K562 (cell line): ENCODE measurements around the gene CSNK1A1. TPM values are rescaled to one million over a fixed set of nuclear protein-coding genes. Genes with fewer than 3 reads are reported as not detected.
A peak's percentile ranks its signal among the peaks of the same experiment; 100 is the strongest.

ENCODE experiments used
- ATF4 ChIP-seq: fragments of 450-650 bp; formaldehyde crosslinking; IDR thresholded peaks from 2 replicates; pipeline ENCODE4 v1.4.0; 2022; ENCODE audit warnings: mild to moderate bottlenecking, moderate library complexity
- HCFC1 ChIP-seq: IDR thresholded peaks from 2 replicates; pipeline ENCODE4 v1.6.1; 2012; ENCODE audit warnings: low read depth, low read length, improper control_type of control experiment
- MAFF ChIP-seq: IDR thresholded peaks from 2 replicates; pipeline ENCODE4 v1.6.1; 2012; ENCODE audit warnings: low read length, improper control_type of control experiment
- MAFG ChIP-seq: fragments of 450-650 bp; conservative IDR thresholded peaks from 2 replicates; pipeline ENCODE4 v1.6.1; 2016; ENCODE audit warnings: missing genetic modification characterization, missing compliant biosample characterization
- MAFK ChIP-seq: IDR thresholded peaks from 2 replicates; pipeline ENCODE4 v1.6.1; 2011; ENCODE audit warnings: low read length, improper control_type of control experiment
- MEIS2 ChIP-seq: fragments of 450-650 bp; IDR thresholded peaks from 2 replicates; pipeline ENCODE4 v1.6.1; 2014; ENCODE audit warnings: mild to moderate bottlenecking; ENCODE audit not compliant: partially characterized antibody
- PATZ1 ChIP-seq: fragments of 250-450 bp; sonication (Bioruptor Pico); IDR thresholded peaks from 2 replicates; pipeline ENCODE4 v1.5.0; 2020; ENCODE audit warnings: mild to moderate bottlenecking, borderline replicate concordance
- TCF15 ChIP-seq: fragments of 250-450 bp; sonication (Bioruptor Pico); IDR thresholded peaks from 2 replicates; pipeline ENCODE4 v1.8.0; 2022; ENCODE audit warnings: moderate library complexity, mild to moderate bottlenecking, inconsistent platforms
- TCF3 ChIP-seq: sonication (generic); formaldehyde crosslinking; IDR thresholded peaks from 2 replicates; pipeline ENCODE4 v1.4.0; 2020; ENCODE audit warnings: mild to moderate bottlenecking, missing genetic modification reagents
- TEAD4 ChIP-seq, 2 experiments: sonication (generic) in 1 of 2; formaldehyde crosslinking in 1 of 2; IDR thresholded peaks; 2 replicates each; pipeline versions ENCODE4 v1.6.1 to v1.8.0; 2012 to 2022; ENCODE audit warnings: borderline replicate concordance in 1 of 2, inconsistent platforms in 1 of 2, low read length in 1 of 2, mild to moderate bottlenecking in 1 of 2, missing genetic modification reagents in 1 of 2
- ZNF133 ChIP-seq: fragments of 250-450 bp; sonication (Bioruptor Pico); IDR thresholded peaks from 2 replicates; pipeline ENCODE4 v1.4.0; 2020; ENCODE audit warnings: mild to moderate bottlenecking
- ZNF140 ChIP-seq: fragments of 250-450 bp; sonication (Bioruptor Pico); IDR thresholded peaks from 2 replicates; pipeline ENCODE4 v1.8.0; 2021; ENCODE audit warnings: moderate library complexity, mild to moderate bottlenecking, inconsistent platforms
- polyA plus RNA-seq, 8 experiments: library from polyadenylated mRNA; depleted of rRNA in 4 of 8; stranded (reverse) in 5 of 8; unstranded in 3 of 8; fragments of >200 nt; fragmentation: Nextera tagmentation in 2 of 8; fragmentation: Illumina TruSeq in 1 of 8; extraction: Ambion mirVana in 2 of 8; extraction: Trizol in 1 of 8; gene quantifications; 2 replicates each; pipeline versions ENCODE4 v1.2.1 to v1.2.3, GENCODE V29; 2011 to 2014; ENCODE audit warnings: inconsistent platforms in 1 of 8, missing spikeins in 1 of 8
- total RNA-seq, 7 experiments: library from RNA; depleted of rRNA in 6 of 7; stranded (reverse); fragments of >200 nt in 6 of 7; fragmentation: Illumina TruSeq in 2 of 7; extraction: Trizol in 2 of 7; gene quantifications; 2 replicates each; pipeline versions ENCODE4 v1.2.1 to v1.2.3, GENCODE V29; 2011 to 2021; ENCODE audit warnings: low replicate concordance in 1 of 7
- TF ChIP-seq, protein P1 (sequence below): fragments of 250-450 bp; sonication (Bioruptor Pico); IDR thresholded peaks from 2 replicates; pipeline ENCODE4 v1.4.0; 2020; ENCODE audit warnings: mild to moderate bottlenecking

Gene CSNK1A1
- total and polyA plus RNA-seq, 9 of the 15 experiments (the other 6 are each of a cell fraction or from before 2014, with no cell fraction given): 49.1 to 196 (median 154) TPM

GRCh38 chr5:149519601-149520000, 31.6 kb downstream of the CSNK1A1 start (continued):
- TF ChIP-seq TCF15 (CRISPR knock-in tag) (no peak), ZNF133 (CRISPR knock-in tag) (no peak), ZNF140 (CRISPR knock-in tag) (no peak), MAFK (peak; percentile 70), MAFF (peak; percentile 82), TCF3 (CRISPR knock-in tag) (peak; percentile 33; the same call in 1 of the 2 replicates), MAFG (tag) (peak; percentile 62), TEAD4 (IDR thresholded peaks at IDR 0.05; ENCODE audit: low read length) (peak; percentile 8; the same call in 1 of the 2 replicates), TEAD4 (CRISPR knock-in tag; IDR thresholded peaks at IDR 0.05; ENCODE audit: borderline replicate concordance) (no peak), ATF4 (CRISPR knock-in tag) (no peak), HCFC1 (no peak), PATZ1 (CRISPR knock-in tag) (no peak), MEIS2 (peak; percentile 29)
- TF ChIP-seq, protein P1, sequence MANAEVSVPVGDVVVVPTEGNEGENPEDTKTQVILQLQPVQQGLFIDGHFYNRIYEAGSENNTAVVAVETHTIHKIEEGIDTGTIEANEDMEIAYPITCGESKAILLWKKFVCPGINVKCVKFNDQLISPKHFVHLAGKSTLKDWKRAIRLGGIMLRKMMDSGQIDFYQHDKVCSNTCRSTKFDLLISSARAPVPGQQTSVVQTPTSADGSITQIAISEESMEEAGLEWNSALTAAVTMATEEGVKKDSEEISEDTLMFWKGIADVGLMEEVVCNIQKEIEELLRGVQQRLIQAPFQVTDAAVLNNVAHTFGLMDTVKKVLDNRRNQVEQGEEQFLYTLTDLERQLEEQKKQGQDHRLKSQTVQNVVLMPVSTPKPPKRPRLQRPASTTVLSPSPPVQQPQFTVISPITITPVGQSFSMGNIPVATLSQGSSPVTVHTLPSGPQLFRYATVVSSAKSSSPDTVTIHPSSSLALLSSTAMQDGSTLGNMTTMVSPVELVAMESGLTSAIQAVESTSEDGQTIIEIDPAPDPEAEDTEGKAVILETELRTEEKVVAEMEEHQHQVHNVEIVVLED (CRISPR knock-in tag): no peak
- TF ChIP-seq, all 486 proteins: peak for 11
